PC-9 (cell line): ENCODE measurements around the gene ARHGEF12.

ENCODE experiments used
- EZH2 ChIP-seq: fragments of 200-600 bp; sonication (generic); IDR thresholded peaks from 2 replicates; pipeline ENCODE4 v1.8.0; 2017; ENCODE audit warnings: antibody characterized with exemption, low read depth
- TF ChIP-seq, protein P1 (sequence below): fragments of 200-600 bp; sonication (generic); conservative IDR thresholded peaks from 2 replicates; pipeline ENCODE4 v1.6.1; 2017; ENCODE audit warnings: mixed run types, antibody characterized with exemption, mild to moderate bottlenecking, moderate library complexity

GRCh38 chr11:120404495-120404894, 68.3 kb downstream of the ARHGEF12 start:
- TF ChIP-seq, protein P1, sequence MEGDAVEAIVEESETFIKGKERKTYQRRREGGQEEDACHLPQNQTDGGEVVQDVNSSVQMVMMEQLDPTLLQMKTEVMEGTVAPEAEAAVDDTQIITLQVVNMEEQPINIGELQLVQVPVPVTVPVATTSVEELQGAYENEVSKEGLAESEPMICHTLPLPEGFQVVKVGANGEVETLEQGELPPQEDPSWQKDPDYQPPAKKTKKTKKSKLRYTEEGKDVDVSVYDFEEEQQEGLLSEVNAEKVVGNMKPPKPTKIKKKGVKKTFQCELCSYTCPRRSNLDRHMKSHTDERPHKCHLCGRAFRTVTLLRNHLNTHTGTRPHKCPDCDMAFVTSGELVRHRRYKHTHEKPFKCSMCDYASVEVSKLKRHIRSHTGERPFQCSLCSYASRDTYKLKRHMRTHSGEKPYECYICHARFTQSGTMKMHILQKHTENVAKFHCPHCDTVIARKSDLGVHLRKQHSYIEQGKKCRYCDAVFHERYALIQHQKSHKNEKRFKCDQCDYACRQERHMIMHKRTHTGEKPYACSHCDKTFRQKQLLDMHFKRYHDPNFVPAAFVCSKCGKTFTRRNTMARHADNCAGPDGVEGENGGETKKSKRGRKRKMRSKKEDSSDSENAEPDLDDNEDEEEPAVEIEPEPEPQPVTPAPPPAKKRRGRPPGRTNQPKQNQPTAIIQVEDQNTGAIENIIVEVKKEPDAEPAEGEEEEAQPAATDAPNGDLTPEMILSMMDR: no peak
- no peak for TF ChIP-seq EZH2
